GM13976 (cell line): ENCODE measurements around the gene IBSP.

Experiments
- DNase-seq: peaks from one replicate; pipeline ENCODE4 v3.0.0; 2012; ENCODE audit warnings: low spot score
- in situ Hi-C: fragments of 300-500 bp; cut with MboI; formaldehyde crosslinking; loops from one replicate; pipeline ENCODE4 v1.12.0; 2022; ENCODE audit warnings: low sequenced_read_pairs, mixed read lengths, inconsistent platforms; ENCODE audit not compliant: unreplicated experiment
- TF ChIP-seq, protein P1 (sequence below): IDR thresholded peaks from 2 replicates; pipeline ENCODE4 v1.5.1; 2012; ENCODE audit warnings: borderline replicate concordance, mild to moderate bottlenecking; ENCODE audit not compliant: insufficient read depth; ENCODE audit errors: extremely low read depth, missing control alignments, control extremely low read depth

IBSP gene

GRCh38 chr4:87857789-87858188 is 58.4 kb downstream of the IBSP start:
- TF ChIP-seq, protein P1, sequence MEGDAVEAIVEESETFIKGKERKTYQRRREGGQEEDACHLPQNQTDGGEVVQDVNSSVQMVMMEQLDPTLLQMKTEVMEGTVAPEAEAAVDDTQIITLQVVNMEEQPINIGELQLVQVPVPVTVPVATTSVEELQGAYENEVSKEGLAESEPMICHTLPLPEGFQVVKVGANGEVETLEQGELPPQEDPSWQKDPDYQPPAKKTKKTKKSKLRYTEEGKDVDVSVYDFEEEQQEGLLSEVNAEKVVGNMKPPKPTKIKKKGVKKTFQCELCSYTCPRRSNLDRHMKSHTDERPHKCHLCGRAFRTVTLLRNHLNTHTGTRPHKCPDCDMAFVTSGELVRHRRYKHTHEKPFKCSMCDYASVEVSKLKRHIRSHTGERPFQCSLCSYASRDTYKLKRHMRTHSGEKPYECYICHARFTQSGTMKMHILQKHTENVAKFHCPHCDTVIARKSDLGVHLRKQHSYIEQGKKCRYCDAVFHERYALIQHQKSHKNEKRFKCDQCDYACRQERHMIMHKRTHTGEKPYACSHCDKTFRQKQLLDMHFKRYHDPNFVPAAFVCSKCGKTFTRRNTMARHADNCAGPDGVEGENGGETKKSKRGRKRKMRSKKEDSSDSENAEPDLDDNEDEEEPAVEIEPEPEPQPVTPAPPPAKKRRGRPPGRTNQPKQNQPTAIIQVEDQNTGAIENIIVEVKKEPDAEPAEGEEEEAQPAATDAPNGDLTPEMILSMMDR: no peak
- in situ Hi-C loops: loop anchor here (10.0 to 25.0 kb wide), 3 partner anchors 117 to 655 kb away; partner anchors contain the start of genes PYURF and SPP1
- no peak for DNase-seq
